Stimulated activated CD8-positive, alpha-beta memory T cell treated with anti-CD3 and anti-CD28 coated beads, Interleukin-4, amount 100 ng/mL, for 1 hour (primary cell): Measurements from ENCODE around the gene PLXNA2.

ENCODE experiments used
- DNase-seq, 2 donors: peaks; one replicate each; pipeline ENCODE4 v3.0.0-alpha.2; 2020; ENCODE audit warnings: low read depth in 2 of 2, low spot score in 1 of 2

The PLXNA2 gene

DNA sequence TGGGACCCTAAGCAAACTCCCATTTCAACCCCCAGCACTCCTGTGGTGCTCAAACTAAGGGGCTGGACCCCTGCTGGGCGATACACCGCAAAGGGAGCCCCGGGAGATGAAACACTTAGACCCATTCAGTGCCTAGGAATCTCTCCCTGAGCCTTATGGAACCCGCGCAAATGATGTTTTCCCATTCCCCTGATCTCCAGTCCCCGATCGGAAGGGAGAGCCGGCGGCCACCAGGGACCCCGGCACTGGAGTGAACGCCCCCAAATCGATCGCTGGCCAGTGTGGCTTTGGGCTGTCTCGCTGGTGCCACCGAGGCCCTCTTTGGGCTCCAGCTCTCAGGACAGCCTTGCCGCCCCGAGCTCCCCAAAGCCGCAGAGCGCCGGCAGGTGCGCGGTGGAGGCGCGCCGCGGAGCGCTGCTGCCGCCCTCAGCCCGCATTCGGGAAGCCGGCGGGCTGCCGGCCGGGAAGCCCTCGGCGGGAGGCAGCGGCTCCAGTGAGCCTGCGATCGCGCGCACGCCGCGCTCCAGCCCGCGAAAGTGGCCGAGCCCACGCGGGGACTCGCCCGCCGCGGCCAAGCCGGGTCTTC lies 1.1 kb downstream of the PLXNA2 start:
- DNase-seq, result no peak

DNA sequence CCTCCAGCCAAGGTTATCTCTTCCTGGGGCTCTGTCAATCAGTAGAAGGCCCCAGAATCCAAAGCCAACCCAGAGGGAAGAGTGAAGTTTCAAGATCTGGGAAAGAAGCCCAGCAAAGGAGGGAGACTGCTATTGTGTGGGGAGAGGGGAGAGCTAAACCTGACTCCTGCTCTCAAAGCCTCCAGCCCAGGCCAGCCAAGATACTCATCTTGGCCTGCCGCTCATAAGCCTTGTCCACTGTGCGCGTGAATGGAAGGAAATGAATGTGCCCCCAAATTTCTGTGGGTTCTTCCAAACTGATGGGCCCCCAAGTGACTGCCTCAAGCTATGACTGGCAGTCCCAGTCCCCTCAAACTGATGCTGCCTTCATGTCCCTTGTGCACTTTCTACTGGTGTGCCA lies 2.0 kb downstream of the PLXNA2 start:
- no peak for DNase-seq

DNA sequence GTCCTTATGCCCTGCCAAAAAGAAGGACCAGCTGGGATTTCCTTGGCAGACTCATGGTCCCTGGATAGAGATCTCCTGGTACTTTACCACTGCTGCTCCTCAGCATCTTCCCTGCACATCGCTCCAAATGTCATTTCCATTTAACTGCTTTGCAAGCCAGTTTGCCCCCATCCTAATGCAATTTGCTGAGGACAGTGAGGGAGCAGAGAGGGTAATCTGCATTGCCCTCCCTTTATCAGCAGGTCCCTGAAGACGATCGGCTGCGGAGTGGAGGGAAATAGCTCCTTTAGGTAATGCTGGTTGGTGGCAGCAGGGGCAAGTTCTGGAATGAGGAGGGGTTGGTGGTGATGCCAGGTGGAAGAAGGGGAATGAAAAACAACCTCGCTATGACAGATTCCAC lies 2.7 kb downstream of the PLXNA2 start:
- DNase-seq, result no peak

DNA sequence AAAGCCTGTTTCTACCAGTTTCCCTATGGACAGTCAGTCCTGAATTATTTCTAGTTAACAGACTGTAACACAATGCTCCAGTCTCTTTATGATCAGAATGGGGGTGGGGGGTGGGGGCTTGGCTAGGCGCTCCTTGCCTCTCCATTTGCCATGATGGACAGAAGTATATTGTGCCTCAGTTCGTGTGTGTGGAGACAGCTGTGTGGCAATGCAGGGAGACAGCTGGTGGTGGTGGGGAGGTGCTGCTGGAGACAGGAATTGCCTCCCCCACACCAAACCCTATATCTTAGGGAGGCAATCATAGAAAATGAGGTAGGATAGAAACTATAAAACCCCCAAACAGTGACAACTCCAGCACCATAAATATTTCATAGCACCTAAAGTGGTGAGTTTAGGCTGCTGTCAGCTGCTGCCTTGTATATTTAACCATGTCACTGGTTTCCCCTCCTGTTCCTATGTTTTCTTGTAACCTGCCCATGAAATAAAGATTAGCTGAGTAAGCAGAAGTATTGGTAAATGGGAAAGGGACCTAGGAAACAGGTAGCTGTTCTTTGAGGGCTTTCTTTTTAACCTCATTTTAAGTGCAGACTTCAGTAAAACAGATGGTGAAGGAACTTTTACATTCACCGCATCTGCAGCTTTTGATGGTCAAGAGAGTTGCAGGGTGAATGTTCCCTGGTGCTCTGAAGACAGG lies 3.4 kb downstream of the PLXNA2 start:
- no peak for DNase-seq

DNA sequence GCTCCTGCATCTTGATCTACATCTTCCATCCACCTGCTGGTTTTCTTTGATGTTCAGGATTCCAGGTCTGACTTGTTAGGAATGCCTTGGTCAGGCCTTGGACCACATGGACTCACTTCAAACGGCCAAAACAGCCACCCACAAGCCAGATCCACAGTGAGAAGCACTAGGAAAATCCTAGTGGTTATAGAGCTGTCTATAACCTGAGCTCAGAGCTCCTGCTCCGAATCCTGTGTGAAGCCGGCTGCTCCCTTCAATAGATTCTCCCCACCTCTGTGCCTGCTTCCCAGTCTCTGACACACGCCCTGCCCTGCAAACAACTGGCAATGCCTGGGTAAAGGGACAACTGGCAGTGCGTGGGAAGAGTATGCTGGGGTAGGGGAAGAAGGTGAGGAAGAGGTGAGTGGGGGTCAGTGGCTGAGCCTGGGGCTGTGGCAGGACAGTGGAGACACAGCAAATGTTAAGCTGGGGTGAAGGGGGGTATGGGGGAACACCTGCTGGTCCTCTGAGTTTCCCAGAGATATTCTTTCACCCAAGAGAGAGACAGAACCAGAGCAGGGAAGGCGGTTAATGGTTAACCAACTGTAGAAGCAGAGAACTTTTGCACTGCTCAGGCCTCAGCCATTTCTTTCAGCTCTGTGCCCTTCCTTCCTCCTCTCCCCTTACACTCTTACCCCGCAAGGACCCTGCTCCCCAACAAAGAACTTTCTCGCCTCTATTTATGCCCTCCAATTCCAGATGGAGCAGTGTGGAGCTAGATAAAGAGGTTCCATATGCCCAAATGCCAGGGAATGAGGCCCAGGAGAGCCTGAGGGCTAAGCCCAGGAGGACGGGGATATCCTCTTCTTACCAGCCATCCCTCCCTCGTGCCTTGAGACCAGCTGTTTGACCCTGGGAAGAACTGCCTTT lies 4.5 kb downstream of the PLXNA2 start:
- no peak for DNase-seq

DNA sequence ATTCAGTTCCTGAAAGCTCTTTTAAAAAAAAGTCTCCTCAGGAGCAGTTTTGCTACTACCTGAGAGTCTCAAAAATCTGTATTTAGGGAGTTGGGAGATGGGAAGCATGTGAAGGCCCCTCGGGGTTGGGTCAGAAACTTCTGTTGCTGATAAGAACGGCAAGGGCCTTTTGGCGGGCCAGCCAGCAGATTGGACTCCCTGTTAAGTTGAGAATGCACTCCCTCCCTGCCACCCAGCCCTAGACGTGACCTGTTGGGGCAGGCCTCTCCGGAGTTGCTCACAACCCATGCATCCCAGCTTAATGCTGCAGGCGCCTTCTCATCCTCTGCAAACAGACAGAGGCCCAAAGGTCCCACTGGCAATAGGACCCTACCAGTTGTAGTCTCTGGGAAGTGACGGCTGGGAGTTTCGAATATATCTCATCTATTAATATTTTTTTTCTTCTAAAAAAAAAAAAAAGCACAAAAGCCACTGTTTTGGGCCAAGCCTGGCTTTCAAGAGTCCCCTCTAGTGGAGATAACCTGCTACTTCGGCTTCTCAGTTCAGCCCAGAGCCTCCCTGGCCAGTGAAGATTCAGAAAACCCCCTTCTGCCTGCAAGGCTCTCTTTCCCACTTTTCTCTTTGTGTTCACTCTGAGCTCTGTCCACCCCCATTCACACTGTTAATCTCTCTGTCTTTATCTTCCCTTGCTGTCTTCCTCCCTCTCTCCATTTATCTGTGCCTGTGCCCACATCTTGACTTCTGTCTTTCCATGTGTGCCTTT lies 5.3 kb downstream of the PLXNA2 start:
- no peak for DNase-seq

DNA sequence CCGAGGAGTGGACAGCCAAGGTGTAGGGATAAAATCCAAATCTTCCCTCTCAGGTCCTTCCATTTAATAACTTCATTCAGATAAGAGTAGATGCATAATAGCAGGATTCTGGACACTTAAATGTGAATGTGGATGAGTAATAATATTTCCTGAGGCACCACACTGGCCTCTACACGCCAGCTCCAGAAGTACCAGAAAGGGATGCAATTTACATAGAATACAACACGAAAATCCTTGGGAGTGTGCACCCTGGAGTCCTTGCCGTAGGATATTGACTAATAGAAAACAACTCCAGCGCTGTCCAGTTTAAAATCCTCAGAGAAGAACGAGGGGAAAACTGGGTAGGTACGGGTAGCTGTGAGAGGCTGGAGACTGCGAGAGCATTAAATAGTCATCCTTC lies 6.9 kb downstream of the PLXNA2 start:
- DNase-seq, result no peak

DNA sequence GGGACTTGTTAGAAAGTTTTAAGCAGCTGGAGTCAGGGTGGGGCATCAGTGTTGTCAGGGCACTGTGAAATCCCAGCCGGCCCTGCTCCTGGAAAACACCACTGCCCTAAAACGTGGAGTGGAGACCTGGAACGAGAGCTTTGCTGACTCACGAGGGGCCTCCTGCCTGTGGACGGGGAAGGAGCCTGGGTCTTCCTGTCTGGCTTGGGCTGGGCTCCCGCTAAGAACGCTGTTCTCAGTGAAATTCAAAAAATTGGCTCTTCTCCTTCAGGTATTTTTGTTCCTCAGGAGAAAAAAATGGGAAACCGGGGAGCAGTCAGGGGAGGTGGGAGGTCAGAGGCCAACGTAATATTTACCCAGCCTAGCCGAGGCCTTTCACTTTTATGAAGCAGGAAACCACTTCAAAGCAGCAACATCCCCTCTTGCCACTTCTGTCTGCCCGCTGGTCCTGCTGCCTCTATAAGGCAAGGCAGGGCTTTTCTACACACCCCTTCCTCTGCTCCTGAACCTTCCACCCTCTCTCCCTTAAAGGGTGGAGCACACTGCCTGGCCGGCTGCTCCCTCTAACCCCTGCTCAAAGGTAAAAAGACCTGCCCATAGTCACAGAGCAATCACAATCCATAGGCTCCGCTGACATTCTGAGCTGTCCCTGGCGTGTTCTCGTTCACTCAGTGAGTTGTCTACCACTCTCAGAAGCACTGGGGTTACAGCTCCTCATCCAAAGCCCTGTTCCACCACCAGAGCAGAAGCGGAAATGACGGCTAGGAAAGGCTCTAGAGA lies 8.0 kb downstream of the PLXNA2 start:
- no peak for DNase-seq

DNA sequence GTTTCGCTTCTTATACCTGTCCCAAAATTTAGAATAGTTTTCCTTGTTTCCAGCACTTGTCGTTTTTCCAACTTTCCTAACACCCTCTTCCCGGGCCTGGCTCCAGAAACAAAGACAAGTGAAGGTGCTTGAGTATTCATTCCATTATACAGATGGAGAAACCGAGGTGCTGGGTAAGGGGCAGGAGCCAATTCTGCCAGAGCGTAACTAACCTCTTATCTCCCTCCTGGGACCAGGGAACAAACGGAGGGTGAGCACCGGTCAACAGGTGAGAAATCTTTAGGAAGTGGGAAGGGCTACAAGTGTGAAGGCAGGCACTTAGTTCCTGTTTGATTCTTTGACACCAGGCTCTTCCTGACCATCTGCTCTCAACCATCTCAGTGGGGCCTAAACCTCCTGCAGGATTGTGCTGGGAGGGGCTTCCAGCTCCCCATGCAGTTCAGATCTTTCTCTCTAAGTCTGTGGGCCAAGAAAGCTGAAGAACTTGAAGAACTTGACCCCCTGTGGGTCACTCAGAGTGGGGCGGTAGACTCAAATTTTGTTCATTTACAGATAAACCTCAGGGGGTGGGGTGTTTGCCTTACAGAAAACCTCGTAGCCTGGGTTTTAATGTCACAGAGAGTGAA lies 8.7 kb downstream of the PLXNA2 start:
- no peak for DNase-seq

DNA sequence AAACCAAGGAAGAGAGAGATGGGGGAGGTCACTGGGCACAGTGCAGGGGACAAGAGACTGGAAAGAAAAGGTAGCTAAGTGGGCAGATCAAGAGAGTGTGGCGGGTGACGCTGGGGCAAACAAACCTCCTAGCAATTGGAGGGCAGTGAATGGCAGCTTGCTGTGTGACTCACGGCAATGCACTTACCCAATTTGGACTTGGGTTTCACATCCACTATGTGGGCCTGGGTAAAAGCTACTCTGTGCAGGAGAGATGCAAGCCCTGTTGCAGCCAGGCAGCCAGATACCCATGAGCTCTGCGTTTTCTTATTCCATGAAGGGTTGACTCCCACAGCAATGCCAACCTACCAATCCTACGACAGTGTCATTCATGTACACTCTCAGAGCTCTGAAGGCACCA lies 9.5 kb downstream of the PLXNA2 start:
- no peak for DNase-seq

DNA sequence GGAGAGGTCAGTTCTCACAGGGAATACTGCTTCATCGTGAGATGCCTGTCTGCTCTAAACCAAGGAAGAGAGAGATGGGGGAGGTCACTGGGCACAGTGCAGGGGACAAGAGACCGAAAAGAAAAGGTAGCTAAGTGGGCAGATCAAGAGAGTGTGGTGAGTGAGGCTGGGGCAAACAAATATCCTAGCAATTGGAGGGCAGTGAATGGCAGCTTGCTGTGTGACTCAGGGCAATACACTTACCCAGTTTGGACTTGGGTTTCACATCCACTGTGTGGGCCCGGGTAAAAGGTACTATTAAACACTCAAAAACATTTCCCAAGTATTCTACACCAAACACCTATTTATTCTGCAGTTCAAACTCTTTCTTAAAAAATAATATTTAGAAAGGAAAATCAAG lies 10.2 kb downstream of the PLXNA2 start:
- DNase-seq, result no peak

DNA sequence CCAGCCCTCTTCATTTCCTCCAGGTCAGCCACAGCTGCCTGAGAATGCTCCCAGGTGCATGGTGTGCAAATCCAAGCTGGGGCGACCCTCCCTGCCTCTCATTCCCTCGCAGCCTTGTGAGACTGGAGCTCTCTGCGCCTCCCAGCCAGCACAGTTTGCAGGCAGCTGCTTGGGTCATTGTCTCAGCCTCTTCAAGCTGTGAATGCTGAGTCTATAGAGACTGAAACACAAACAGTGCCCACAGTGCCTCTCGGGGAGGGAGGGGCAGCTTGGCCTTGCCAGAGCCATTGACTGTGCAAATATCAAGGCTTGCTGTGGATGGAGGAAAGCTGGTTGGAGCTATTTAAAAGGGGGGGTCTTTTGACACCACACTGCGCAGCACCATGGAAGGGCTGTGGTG lies 10.6 kb downstream of the PLXNA2 start:
- DNase-seq, result no peak

DNA sequence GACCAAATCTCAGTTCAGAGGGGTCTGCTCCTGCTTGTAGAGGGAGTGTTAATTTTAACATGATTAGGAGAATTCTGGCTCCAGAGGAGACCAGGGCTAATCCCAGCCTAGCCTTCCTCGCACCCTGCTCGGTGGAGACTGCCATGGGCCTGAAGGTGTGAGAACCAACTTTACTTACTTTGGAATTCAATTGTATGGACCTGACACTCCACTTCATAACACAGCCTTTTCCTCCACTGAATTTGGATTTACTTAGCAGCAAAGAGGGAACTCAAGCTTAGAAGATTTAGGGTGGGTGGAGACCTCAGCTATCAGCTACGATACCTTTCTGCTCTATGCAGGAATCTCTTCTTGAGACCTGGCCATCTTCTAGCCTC lies 11.5 kb downstream of the PLXNA2 start:
- no peak for DNase-seq

DNA sequence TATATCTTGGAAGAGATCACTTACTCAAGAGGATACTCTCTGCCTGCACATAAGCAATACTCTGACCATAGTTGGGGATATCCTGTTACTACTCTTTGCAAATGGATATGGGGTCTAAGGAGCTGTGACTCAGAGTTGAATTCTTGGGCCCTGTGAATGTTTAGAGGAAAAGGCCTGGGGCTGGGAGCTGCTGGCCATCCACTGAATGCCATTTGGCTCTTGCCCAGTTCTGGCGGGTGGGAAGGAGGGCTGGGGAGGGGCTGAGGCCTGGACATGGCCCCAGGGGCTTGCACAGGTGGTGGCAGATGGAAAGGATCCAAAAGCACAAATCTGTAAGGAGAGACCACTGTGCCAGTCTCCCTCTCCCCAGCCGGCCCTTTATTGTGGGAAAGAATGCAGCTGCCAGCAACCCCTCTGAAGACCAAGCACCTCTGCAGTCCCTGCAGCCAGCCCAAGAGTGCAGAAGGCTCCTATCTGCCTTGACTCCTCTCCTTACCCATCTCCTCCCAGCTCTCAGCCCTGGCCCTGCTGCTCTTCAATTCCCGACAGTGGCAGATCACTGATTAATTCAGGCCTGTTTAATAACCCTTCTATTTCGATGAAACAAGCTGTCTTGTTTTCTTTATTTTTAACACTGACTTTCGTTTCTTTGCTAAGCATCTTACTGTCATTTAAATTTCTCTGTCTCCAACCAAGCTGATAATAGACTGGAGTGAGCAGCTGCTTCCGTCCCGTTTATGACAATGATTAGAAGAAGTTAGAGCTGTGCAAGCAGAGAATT lies 12.1 kb downstream of the PLXNA2 start:
- DNase-seq, result no peak

DNA sequence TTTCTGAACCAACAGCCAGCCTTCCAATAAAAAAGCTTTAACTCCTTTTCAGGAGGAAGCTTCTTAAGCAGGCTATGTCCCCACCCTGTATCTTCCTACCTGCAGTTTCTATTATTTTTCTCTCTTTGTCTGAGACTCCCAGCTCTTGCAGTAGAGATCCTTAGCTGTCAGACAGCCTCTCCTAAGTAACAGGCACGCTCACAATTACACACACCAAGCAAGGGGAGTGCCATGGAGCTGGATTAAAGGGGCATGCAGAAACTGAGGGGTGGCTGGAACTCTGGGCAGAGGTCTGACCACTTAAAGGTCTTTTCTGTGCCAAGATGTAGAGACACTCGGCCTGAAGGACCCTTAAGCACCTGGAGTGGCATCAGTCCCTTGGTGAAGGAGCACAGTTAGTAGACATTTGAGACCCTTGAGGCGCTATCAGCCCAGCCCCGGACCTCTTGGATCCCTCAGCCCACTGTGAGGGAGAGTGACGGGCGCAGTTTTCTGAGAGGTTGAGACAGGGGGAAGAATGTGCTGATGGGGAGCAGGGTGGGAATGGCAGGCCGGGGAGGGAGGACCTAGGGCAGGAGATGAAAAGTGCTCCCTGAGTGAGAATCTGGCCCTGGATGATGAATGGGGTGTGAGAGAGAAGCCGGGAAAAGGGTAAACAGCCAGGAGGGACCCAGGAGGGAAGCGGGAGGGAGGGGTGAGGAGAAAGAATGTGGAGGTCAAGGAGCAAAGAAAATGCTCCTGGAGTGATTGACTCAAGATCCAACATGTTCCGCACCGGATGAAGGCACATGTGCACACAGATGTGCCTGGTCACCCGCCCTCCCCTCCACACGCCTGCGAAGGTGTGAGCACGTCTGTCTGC lies 13.3 kb downstream of the PLXNA2 start:
- no peak for DNase-seq

DNA sequence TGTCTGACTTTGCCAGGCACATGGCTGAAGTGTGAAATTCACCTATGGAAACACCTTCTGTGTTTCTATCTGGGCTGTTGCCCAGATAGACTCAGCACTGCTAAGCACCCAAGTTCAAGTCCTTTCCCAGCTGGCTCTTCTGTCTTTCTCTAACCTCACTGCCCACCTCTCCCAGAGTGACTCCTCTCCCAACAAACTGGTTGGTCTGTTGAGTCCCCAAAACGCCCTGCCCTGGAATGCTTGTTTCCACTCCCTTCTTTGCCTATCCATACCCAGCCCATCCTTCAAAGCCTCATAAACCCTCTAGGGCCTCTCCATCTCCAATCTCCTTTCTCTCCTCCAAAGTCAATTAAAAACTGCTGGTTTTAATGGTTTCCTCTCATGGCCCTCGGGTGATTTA lies 15.6 kb downstream of the PLXNA2 start:
- DNase-seq, result no peak

DNA sequence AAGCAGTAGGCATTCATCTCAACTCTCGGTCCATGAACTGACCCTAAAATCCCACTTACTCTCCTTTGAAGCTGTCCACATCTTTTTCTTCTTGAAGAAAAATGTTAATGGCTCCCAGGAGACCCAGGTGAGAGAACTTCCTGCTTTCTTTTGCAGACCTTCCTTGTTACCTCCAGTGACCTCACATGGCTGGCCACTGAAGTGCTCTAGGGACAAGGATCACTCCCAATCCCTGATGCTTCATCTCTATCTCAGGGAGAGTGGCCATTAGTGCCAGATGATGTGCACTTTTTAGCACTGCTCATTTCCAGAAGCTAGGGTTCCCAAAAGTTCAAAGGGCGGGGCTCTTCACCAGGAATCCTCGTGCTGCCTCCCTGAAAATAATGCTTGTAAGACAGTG lies 16.2 kb downstream of the PLXNA2 start:
- no peak for DNase-seq

DNA sequence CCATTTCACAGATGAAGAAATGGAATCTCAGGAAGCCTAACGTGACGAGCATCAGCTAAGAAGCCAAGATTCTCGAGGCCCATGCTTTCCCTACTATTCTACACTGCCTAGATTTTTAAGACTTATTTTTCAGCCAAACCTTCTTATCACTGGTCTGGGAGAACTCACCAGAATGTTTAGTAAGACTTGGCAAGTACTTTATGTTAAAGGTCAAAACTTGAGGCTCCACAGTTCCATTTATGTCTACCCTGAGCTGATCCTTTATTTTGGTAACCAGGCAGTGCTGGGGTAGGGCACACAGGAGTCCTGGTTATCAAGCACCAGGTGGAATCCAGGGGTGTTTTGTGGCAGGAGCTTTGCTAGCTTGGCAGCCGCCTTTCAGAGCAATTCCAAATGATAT lies 16.8 kb downstream of the PLXNA2 start:
- no peak for DNase-seq
